Cardiac muscle cell (in vitro differentiated cells and primary cell): ENCODE results near the gene RPS19. TPM values are rescaled to one million over a fixed set of nuclear protein-coding genes. Genes with fewer than 3 reads are reported as not detected.

Source experiments
- DNase-seq, 2 donors: peaks; one replicate each; pipeline versions ENCODE4 v3.0.0 to v3.0.0-alpha.2; 2010 to 2017; ENCODE audit warnings: low read depth in 1 of 2, low spot score in 1 of 2
- H3K27ac ChIP-seq: fragments of 200-600 bp; sonication (generic); 2 replicates; pipeline ENCODE4 v1.5.1; 2016
- H3K27me3 ChIP-seq: fragments of 200-600 bp; sonication (generic); 2 replicates; pipeline ENCODE4 v1.6.0; 2016; ENCODE audit warnings: control low read depth
- H3K36me3 ChIP-seq: fragments of 200-600 bp; sonication (generic); 2 replicates; pipeline ENCODE4 v1.5.1; 2016; ENCODE audit warnings: control low read depth
- H3K4me1 ChIP-seq: fragments of 200-600 bp; sonication (generic); 2 replicates; pipeline ENCODE4 v1.8.1; 2017; ENCODE audit warnings: low read depth, mild to moderate bottlenecking, mixed run types
- H3K4me3 ChIP-seq: fragments of 200-600 bp; sonication (generic); 2 replicates; pipeline ENCODE4 v1.5.1; 2016; ENCODE audit warnings: mild to moderate bottlenecking
- H3K9me3 ChIP-seq: fragments of 200-600 bp; sonication (generic); 2 replicates; pipeline ENCODE4 v1.5.1; 2017; ENCODE audit warnings: low read depth, mild to moderate bottlenecking, control low read depth
- polyA plus RNA-seq: library from polyadenylated mRNA; unstranded; fragments of >200 nt; fragmentation: Nextera tagmentation; extraction: Ambion mirVana; gene quantifications from 2 replicates; pipeline ENCODE4 v1.2.1, GENCODE V29; 2016
- total RNA-seq: library from RNA; depleted of rRNA; stranded (reverse); fragments of >200 nt; gene quantifications from 2 replicates; pipeline ENCODE4 v1.2.3, GENCODE V29; 2016
- TF ChIP-seq, protein P1 (sequence below): IDR thresholded peaks from 2 replicates; pipeline ENCODE4 v1.5.1; 2012; ENCODE audit warnings: low read depth, mild to moderate bottlenecking, low read length

RPS19 gene
- total and polyA plus RNA-seq, 2 experiments from 2014 or later, result 1,323 to 1,651 TPM

DNA sequence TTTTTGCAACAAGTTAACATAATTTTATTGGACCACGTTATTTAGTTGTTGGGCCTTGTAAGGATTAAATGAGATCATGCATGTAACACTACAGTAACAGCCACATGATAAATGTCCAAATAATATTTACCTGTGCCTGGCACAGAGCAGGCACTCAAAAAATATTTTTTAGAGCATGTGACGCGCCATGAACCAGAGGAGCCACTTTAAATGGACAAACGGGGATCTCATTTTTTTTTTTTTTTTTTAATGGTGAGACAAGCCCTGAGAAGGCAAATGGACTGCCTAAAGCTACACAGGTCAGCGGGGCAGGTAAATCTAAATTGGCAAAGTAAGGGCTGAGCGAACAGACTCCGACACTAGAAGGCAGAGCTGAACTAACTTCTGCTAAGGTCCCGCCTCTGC, 840 bp upstream of the RPS19 start:
- TF ChIP-seq, protein P1, sequence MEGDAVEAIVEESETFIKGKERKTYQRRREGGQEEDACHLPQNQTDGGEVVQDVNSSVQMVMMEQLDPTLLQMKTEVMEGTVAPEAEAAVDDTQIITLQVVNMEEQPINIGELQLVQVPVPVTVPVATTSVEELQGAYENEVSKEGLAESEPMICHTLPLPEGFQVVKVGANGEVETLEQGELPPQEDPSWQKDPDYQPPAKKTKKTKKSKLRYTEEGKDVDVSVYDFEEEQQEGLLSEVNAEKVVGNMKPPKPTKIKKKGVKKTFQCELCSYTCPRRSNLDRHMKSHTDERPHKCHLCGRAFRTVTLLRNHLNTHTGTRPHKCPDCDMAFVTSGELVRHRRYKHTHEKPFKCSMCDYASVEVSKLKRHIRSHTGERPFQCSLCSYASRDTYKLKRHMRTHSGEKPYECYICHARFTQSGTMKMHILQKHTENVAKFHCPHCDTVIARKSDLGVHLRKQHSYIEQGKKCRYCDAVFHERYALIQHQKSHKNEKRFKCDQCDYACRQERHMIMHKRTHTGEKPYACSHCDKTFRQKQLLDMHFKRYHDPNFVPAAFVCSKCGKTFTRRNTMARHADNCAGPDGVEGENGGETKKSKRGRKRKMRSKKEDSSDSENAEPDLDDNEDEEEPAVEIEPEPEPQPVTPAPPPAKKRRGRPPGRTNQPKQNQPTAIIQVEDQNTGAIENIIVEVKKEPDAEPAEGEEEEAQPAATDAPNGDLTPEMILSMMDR, result no peak
- H3K4me1 ChIP-seq, result peaks cover 10% of the 10 kb centered on the region
- peak overlapping the region; percentile 20 for H3K4me3 ChIP-seq
- H3K9me3 ChIP-seq, result no peaks in the 10 kb centered on the region
- H3K27me3 ChIP-seq, result peaks cover 4% of the 10 kb centered on the region
- no peak for DNase-seq
- H3K27ac ChIP-seq, result peak overlapping the region; percentile 61
- peaks cover 30% of the 10 kb centered on the region for H3K36me3 ChIP-seq

DNA sequence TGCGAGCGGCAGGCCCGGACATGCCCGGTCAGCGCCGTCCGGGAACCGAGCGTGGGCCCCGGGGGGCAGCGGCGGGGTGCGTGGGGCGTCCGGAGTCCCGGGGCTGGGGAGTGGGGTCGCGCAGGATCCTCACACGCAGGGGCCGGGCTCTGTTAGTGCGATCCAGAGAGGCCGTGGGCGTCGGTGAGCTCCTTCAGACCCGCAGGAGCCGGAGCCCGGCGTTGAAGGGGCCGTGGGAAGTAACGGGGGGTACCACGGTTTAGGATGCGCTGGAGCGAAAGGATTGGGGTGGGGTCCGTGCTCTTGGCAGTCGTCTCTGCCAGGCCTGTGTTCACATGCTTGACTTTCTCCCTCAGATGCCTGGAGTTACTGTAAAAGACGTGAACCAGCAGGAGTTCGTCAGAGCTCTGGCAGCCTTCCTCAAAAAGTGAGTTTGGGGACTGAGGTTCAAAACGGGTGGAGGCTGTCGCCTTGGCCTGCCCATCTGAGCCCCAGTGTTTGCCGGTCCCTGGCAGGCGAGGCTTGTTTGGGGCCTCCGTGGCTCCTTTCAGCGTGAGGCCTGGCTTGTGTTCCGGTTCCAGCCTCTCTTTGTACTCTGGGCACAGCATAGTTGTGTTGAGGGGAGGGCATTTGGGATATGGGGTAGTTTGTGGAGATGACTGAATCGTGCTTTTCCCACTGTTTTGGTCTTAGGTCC, 512 bp downstream of the RPS19 start:
- TF ChIP-seq, protein P1, result no peak

DNA sequence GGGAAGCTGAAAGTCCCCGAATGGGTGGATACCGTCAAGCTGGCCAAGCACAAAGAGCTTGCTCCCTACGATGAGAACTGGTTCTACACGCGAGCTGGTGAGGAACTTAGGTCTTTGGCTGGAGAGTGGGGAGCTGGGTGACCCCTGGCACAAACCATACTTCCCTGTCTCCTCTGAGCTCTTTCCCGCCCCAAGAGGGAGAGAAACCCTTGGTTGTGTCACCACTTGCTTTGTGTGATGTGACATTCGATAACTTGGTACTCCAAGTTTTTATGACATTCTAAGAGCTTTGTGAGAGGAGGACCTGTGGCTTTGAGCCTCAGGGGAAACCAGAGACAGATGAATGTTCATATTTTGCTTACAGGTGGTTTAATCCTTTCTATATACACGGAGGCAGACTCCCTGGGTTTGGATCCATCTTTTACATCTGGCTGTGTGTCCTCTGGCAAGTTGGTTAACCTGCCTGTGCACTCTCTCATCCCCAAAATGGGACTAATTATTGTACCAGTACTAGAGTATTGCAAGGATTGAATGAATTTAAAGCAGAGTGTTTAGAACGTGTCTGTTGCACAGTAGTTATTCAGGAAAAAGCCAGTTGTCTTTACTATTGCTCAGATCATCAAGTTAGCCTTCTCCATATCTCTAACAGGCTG, 1.2 kb downstream of the RPS19 start:
- no peak for DNase-seq
- H3K27me3 ChIP-seq, result peaks cover 2% of the 10 kb centered on the region
- peaks cover 45% of the 10 kb centered on the region for H3K36me3 ChIP-seq
- H3K4me1 ChIP-seq, result peaks cover 10% of the 10 kb centered on the region
- H3K9me3 ChIP-seq, result no peaks in the 10 kb centered on the region
- TF ChIP-seq, protein P1, result no peak
- H3K4me3 ChIP-seq, result peak overlapping the region; percentile 76
- H3K27ac ChIP-seq, result peak overlapping the region; percentile 91

More for the DNA sequence above, 512 bp downstream of the RPS19 start:
- Histone ChIP-seq H3K4me3 (peak overlapping the region; percentile 76), H3K27me3 (peaks cover 4% of the 10 kb centered on the region), H3K9me3 (no peaks in the 10 kb centered on the region), H3K4me1 (peaks cover 10% of the 10 kb centered on the region), H3K27ac (peak overlapping the region; percentile 91), H3K36me3 (peaks cover 42% of the 10 kb centered on the region)
- DNase-seq, result peak in 1 of 2 donors; percentile 31

DNA sequence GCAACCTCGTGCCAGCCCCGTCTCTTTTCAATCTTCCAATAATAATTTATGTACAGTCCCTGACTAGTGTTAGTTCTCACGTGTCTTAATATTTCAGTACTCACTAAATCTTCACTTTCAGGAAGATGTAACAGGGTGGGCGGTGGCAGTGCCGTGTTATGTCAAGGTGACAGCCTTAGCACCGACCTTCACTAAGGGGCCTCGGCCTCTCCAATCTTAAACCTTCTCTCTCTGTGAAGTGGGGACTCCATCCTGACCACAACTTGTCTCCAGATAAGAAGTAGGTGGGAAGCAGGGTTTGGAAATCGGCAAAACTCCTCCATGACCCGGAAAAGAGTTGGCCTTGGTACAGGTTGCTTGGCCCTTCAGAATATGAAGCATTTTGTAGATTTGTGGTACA, 1.8 kb downstream of the RPS19 start:
- no peak for DNase-seq
- Histone ChIP-seq H3K36me3 (peaks cover 49% of the 10 kb centered on the region), H3K9me3 (no peaks in the 10 kb centered on the region), H3K27me3 (no peaks in the 10 kb centered on the region), H3K27ac (no peak overlapping the region), H3K4me1 (peaks cover 10% of the 10 kb centered on the region), H3K4me3 (no peak overlapping the region)
- TF ChIP-seq, protein P1, result no peak

DNA sequence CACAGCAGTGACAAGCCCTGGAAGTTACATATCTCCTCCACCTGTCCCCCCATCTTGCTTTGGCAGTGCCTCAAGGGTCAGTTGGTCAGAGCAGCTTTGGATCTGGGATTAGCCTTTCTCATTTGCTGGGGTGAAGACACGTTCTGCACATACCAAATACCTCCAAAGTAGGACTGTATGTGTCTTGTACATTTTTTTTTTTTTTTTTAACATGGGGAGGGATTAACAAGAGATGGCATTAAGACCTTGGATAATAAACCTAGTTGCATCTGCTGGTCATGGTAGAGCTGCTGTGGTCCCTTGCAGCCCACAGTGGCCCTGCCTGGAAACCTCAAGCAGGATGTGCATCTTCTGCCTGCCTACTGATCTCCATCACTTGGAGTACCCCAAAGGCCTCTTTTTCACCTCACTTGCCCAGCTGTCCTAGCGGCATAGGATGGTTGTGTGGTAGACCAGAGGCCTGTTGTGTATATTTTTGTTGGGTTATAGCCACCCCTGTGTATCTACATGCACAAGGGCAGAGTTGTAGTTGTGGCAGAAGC, 2.5 kb downstream of the RPS19 start:
- DNase-seq, result no peak
- Histone ChIP-seq H3K9me3 (no peaks in the 10 kb centered on the region), H3K27ac (no peak overlapping the region), H3K4me3 (no peak overlapping the region), H3K27me3 (no peaks in the 10 kb centered on the region), H3K4me1 (peaks cover 10% of the 10 kb centered on the region), H3K36me3 (peaks cover 49% of the 10 kb centered on the region)
- TF ChIP-seq, protein P1, result no peak
